GM12878 (cell line): Measurements from ENCODE around the gene USP12.

Experiments
- CHD4 ChIP-seq: fragments of 200-600 bp; sonication (generic); IDR thresholded peaks from 2 replicates; pipeline ENCODE4 v1.6.1; 2016; ENCODE audit warnings: mild to moderate bottlenecking
- CTCF ChIP-seq, 3 experiments: IDR thresholded peaks in 2 of 3; conservative IDR thresholded peaks in 1 of 3; 2 replicates each; pipeline ENCODE4 v1.5.1; 2011; ENCODE audit warnings: low read depth in 3 of 3, low read length in 3 of 3, mild to moderate bottlenecking in 3 of 3, control low read depth in 2 of 3, moderate library complexity in 2 of 3, inconsistent platforms in 1 of 3, mixed read lengths in 1 of 3; ENCODE audit not compliant: control insufficient read depth in 2 of 3, insufficient read depth in 1 of 3; ENCODE audit errors: extremely low read depth in 1 of 3
- HDAC6 ChIP-seq: fragments of 200-600 bp; sonication (generic); IDR thresholded peaks from one replicate; pipeline ENCODE4 v1.8.0; 2017; ENCODE audit warnings: antibody characterized with exemption; ENCODE audit not compliant: unreplicated experiment
- JUND ChIP-seq: IDR thresholded peaks from 2 replicates; pipeline ENCODE4 v1.6.1; 2012; ENCODE audit warnings: low read depth, mild to moderate bottlenecking, low read length, improper control_type of control experiment, moderate library complexity
- NFXL1 ChIP-seq: fragments of 450-650 bp; IDR thresholded peaks from 2 replicates; pipeline ENCODE4 v1.6.1; 2017; ENCODE audit warnings: antibody characterized with exemption, mild to moderate bottlenecking, borderline replicate concordance
- POLR2AphosphoS5 ChIP-seq: IDR thresholded peaks from 2 replicates; pipeline ENCODE4 v1.6.1; 2011; ENCODE audit warnings: mild to moderate bottlenecking, low read length, inconsistent platforms
- ZNF274 ChIP-seq: IDR thresholded peaks from one replicate; pipeline ENCODE4 v1.8.0; 2011; ENCODE audit not compliant: insufficient read length, insufficient read depth

GRCh38 chr13:27194209-27194608 is 22.6 kb upstream of the USP12 start:
- no peak for TF ChIP-seq CTCF (IDR thresholded peaks at IDR 0.05 in 2 of 3, conservative IDR thresholded peaks at IDR 0.05 in 1 of 3; ENCODE audit: control insufficient read depth in 2 of 3, extremely low read depth in 1 of 3, insufficient read depth in 1 of 3, low read depth in 3 of 3, low read length in 3 of 3)
- no peak for TF ChIP-seq CHD4
- TF ChIP-seq ZNF274, result no peak
- TF ChIP-seq JUND, result no peak
- TF ChIP-seq POLR2AphosphoS5, result no peak
- TF ChIP-seq NFXL1, result no peak
- TF ChIP-seq HDAC6, result no peak
